ENCODE results near the gene KLHL7. TPM values are rescaled to one million over a fixed set of nuclear protein-coding genes. Genes with fewer than 3 reads are reported as not detected.
"Not testable (repeated sequence)": the region's sequence is repeated elsewhere in the genome, so short reads cannot be mapped to it uniquely, and the experiment has no call there.

Gene KLHL7
- polyA plus RNA-seq, 1 donor (not counting 4 experiments of a cell fraction or from before 2014, with no cell fraction given), result 43.1 TPM

DNA sequence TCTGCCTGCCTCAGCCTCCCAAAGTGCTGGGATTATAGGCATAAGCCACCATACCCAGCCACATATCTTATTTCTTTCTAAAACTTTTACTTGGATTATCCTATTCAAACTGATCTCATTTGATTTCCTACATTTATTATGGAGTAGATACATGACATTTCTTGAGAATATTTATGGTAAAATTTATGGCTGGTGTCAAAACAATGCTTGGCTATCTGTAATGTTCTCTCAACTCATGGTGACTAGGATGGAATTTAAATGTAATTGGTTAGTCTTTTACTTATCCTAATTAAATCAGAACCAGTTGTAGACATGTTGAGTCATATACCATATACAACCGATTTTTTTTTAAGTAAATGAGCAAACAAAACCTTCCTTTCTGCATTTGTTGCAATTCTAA, 80.4 kb downstream of the KLHL7 start:
- FAIRE-seq (no peak), DNase-seq (ENCODE audit: low read depth, low spot score) (no peak)
- Histone ChIP-seq H3K4me2 (ENCODE audit: control insufficient read depth, extremely low read depth, insufficient read depth, low read depth, low read length) (no peak overlapping the region), H3K4me3 (ENCODE audit: control insufficient read depth in 2 of 3, extremely low read depth in 1 of 3, insufficient read depth in 2 of 3, low read depth in 1 of 3, low read length in 3 of 3) (no peak overlapping the region), H3K9me1 (ENCODE audit: control insufficient read depth, extremely low read depth, insufficient read depth, low read length) (no peaks in the 10 kb centered on the region), H2AFZ (ENCODE audit: control insufficient read depth, low read length) (no peak overlapping the region), H4K20me1 (ENCODE audit: control insufficient read depth, extremely low read depth, insufficient read depth, low read length) (no peaks in the 10 kb centered on the region), H3K27ac (ENCODE audit: control insufficient read depth, insufficient read depth, low read length) (no peak overlapping the region), H3K36me3 (ENCODE audit: control insufficient read depth in 2 of 2, extremely low read depth in 1 of 2, insufficient read depth in 2 of 2, low read length in 2 of 2) (peaks cover 9 to 21% of the 10 kb centered on the region in 2 experiments), H3K27me3 (ENCODE audit: control insufficient read depth, extremely low read depth, insufficient read depth, low read length) (no peaks in the 10 kb centered on the region), H3K9ac (ENCODE audit: control insufficient read depth, extremely low read depth, insufficient read depth, low read length) (no peak overlapping the region), H3K79me2 (ENCODE audit: control insufficient read depth, insufficient read depth, low read length) (peaks cover 49% of the 10 kb centered on the region), H3K9me3 (ENCODE audit: control insufficient read depth, low read depth, low read length) (no peaks in the 10 kb centered on the region), H3K4me1 (ENCODE audit: control insufficient read depth, extremely low read depth, insufficient read depth, low read length) (peaks cover 15% of the 10 kb centered on the region)
- dilution Hi-C loops (cut with MboI; ENCODE audit: extremely low pct_ligation_motif_present, low sequenced_read_pairs), result no loop called here
- TF ChIP-seq, protein P1, sequence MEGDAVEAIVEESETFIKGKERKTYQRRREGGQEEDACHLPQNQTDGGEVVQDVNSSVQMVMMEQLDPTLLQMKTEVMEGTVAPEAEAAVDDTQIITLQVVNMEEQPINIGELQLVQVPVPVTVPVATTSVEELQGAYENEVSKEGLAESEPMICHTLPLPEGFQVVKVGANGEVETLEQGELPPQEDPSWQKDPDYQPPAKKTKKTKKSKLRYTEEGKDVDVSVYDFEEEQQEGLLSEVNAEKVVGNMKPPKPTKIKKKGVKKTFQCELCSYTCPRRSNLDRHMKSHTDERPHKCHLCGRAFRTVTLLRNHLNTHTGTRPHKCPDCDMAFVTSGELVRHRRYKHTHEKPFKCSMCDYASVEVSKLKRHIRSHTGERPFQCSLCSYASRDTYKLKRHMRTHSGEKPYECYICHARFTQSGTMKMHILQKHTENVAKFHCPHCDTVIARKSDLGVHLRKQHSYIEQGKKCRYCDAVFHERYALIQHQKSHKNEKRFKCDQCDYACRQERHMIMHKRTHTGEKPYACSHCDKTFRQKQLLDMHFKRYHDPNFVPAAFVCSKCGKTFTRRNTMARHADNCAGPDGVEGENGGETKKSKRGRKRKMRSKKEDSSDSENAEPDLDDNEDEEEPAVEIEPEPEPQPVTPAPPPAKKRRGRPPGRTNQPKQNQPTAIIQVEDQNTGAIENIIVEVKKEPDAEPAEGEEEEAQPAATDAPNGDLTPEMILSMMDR (optimal IDR thresholded peaks at IDR 0.05 in 1 of 3, IDR thresholded peaks at IDR 0.05 in 1 of 3, conservative IDR thresholded peaks at IDR 0.05 in 1 of 3; ENCODE audit: extremely low read depth in 1 of 3, insufficient read depth in 2 of 3, low read length in 3 of 3), result no peak
- TF ChIP-seq EZH2 (IDR thresholded peaks at IDR 0.05; ENCODE audit: low read length), result no peak

DNA sequence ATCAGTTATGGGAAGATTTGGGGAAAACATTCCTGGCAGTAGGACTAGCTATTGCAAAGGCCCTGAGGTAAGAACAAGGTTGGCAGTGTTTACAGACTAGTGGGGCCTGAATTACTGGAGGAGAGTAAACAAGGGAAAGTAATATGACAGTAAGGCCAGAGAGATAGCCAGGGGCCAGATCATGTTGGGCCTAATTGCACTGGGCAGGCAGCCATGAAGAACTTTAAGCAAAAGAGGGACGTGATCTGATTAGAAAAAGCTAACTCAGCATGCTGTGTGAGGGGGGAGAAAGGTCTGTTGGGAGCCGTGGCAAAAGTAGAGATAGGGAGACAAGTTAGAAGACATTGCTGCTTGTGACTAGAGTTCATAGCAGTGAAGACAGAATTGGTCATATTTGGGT, 85.4 kb downstream of the KLHL7 start:
- dilution Hi-C loops (cut with MboI; ENCODE audit: extremely low pct_ligation_motif_present, low sequenced_read_pairs), result no loop called here
- H2AFZ ChIP-seq (ENCODE audit: control insufficient read depth, low read length), result no peak overlapping the region
- H3K9ac ChIP-seq (ENCODE audit: control insufficient read depth, extremely low read depth, insufficient read depth, low read length), result no peak overlapping the region
- TF ChIP-seq, protein P1 (optimal IDR thresholded peaks at IDR 0.05 in 1 of 3, IDR thresholded peaks at IDR 0.05 in 1 of 3, conservative IDR thresholded peaks at IDR 0.05 in 1 of 3; ENCODE audit: extremely low read depth in 1 of 3, insufficient read depth in 2 of 3, low read length in 3 of 3), result no peak
- no peak for TF ChIP-seq EZH2 (IDR thresholded peaks at IDR 0.05; ENCODE audit: low read length)
- H3K79me2 ChIP-seq (ENCODE audit: control insufficient read depth, insufficient read depth, low read length), result peaks cover 17% of the 10 kb centered on the region
- H3K27me3 ChIP-seq (ENCODE audit: control insufficient read depth, extremely low read depth, insufficient read depth, low read length), result no peaks in the 10 kb centered on the region
- H4K20me1 ChIP-seq (ENCODE audit: control insufficient read depth, extremely low read depth, insufficient read depth, low read length), result no peaks in the 10 kb centered on the region
- no peak for FAIRE-seq
- no peaks in the 10 kb centered on the region for H3K9me1 ChIP-seq (ENCODE audit: control insufficient read depth, extremely low read depth, insufficient read depth, low read length)
- no peak overlapping the region for H3K27ac ChIP-seq (ENCODE audit: control insufficient read depth, insufficient read depth, low read length)
- no peak for DNase-seq (ENCODE audit: low read depth, low spot score)
- H3K4me3 ChIP-seq (ENCODE audit: control insufficient read depth in 2 of 3, extremely low read depth in 1 of 3, insufficient read depth in 2 of 3, low read depth in 1 of 3, low read length in 3 of 3), result no peak overlapping the region
- H3K4me2 ChIP-seq (ENCODE audit: control insufficient read depth, extremely low read depth, insufficient read depth, low read depth, low read length), result no peak overlapping the region
- no peaks in the 10 kb centered on the region for H3K4me1 ChIP-seq (ENCODE audit: control insufficient read depth, extremely low read depth, insufficient read depth, low read length)
- no peaks in the 10 kb centered on the region for H3K9me3 ChIP-seq (ENCODE audit: control insufficient read depth, low read depth, low read length)
- H3K36me3 ChIP-seq (ENCODE audit: control insufficient read depth in 2 of 2, extremely low read depth in 1 of 2, insufficient read depth in 2 of 2, low read length in 2 of 2), result peaks cover 11 to 30% of the 10 kb centered on the region in 2 experiments

DNA sequence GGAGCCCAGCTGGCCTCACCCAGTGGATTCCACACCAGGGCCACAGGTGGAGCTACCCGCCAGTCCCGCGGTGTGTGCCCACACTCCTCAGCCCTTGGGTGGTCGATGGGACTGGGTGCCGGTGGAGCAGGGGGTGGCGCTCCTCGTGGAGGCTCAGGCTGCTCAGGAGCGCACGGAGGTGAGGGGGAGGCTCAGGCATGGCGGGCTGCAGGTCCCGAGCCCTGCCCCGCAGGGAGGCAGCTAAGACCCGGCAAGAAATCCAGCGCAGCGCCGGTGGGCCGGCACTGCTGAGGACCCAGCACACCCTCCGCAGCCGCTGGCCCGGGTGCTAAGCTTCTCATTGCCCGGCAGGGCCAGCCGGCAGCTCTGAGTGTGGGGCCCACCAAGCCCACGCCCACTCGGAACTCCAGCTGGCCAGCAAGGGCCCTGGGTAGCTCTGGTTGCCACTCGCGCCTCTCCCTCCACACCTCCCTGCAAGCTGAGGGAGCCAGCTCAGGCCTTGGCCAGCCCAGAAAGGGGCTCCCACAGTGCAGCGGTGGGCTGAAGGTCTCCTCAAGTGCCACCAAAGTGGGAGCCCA, 88.2 kb downstream of the KLHL7 start:
- dilution Hi-C loops (cut with MboI; ENCODE audit: extremely low pct_ligation_motif_present, low sequenced_read_pairs); H2AFZ ChIP-seq (ENCODE audit: control insufficient read depth, low read length); H3K4me2 ChIP-seq (ENCODE audit: control insufficient read depth, extremely low read depth, insufficient read depth, low read depth, low read length); H3K9me3 ChIP-seq (ENCODE audit: control insufficient read depth, low read depth, low read length); H3K27ac ChIP-seq (ENCODE audit: control insufficient read depth, insufficient read depth, low read length); H3K27me3 ChIP-seq (ENCODE audit: control insufficient read depth, extremely low read depth, insufficient read depth, low read length); H3K4me3 ChIP-seq (ENCODE audit: control insufficient read depth in 2 of 3, extremely low read depth in 1 of 3, insufficient read depth in 2 of 3, low read depth in 1 of 3, low read length in 3 of 3); H3K9me1 ChIP-seq (ENCODE audit: control insufficient read depth, extremely low read depth, insufficient read depth, low read length); H4K20me1 ChIP-seq (ENCODE audit: control insufficient read depth, extremely low read depth, insufficient read depth, low read length); H3K9ac ChIP-seq (ENCODE audit: control insufficient read depth, extremely low read depth, insufficient read depth, low read length); H3K4me1 ChIP-seq (ENCODE audit: control insufficient read depth, extremely low read depth, insufficient read depth, low read length); H3K79me2 ChIP-seq (ENCODE audit: control insufficient read depth, insufficient read depth, low read length); FAIRE-seq; DNase-seq (ENCODE audit: low read depth, low spot score): not testable (repeated sequence)
- H3K36me3 ChIP-seq (ENCODE audit: control insufficient read depth in 2 of 2, extremely low read depth in 1 of 2, insufficient read depth in 2 of 2, low read length in 2 of 2), result peaks cover 5 to 27% of the 10 kb centered on the region in 2 experiments
